ENCODE data around the gene PARD3. TPM values are rescaled to one million over a fixed set of nuclear protein-coding genes. Genes with fewer than 3 reads are reported as not detected.
"Not testable (repeated sequence)": the region's sequence is repeated elsewhere in the genome, so short reads cannot be mapped to it uniquely, and the experiment has no call there.

The PARD3 gene
- 29.7 and 48.8 TPM in 2 replicates for total RNA-seq (2014; rRNA removed; shearing (Covaris generic))

- DNase-seq (ENCODE audit: low read depth), result peak; percentile 67
These were observed at the start of gene PARD3 for GRCh38 chr10:34815185-34816084. Gene PARD3, minus strand, starts transcription at chr10:34815296. Its CDS starts 301 bp downstream, at chr10:34814995.

DNA sequence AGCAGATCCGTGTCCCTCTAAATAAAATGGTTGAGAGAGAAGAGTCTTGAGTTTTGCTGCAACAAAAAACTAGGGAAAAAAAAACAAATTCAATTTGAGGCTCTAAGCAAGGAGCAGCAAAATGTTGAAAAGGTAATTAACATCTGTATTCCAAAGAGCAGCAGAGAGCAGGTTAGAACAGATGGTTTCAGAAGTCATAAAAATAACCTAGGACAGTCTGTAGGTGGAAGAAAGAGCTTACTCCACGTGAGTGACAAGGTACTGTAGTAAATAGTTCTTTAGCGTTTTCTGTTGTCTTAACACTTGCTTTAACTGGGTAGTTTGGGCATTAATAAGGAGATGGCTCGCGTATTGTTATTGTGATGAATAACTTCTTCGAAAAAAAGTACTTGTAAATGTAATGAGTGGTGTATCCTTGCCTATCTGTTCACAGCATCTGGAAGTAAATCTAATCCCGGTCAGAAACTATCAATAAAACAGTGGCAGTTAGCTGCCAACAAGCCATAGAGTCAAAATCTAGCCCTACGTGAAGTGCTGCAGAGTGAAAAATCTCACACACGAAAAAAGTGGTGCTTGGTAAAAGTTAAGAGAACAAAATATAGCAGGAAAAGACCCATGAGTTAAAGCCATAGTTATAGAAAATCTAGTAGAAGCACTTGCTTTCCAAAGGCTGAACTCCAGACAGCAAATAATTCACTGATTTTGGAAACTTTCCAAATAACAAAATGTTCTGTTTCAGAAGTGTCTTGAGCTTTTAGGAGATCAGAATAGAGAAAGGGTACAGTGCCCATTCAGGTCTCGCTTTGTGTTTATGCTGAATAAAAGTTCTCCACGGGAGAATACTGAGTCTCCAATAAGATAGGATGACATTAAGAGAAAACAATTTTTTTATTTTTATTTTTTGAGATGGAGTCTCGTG, 49.3 kb upstream of the PARD3 start:
- DNase-seq (ENCODE audit: low read depth), result no peak

- no peak for DNase-seq (ENCODE audit: low read depth)
These were observed 47.8 kb upstream of the PARD3 start for GRCh38 chr10:34862892-34863291.

- DNase-seq (ENCODE audit: low read depth), result no peak
These were observed 46.4 kb upstream of the PARD3 start for GRCh38 chr10:34861293-34862021.

DNA sequence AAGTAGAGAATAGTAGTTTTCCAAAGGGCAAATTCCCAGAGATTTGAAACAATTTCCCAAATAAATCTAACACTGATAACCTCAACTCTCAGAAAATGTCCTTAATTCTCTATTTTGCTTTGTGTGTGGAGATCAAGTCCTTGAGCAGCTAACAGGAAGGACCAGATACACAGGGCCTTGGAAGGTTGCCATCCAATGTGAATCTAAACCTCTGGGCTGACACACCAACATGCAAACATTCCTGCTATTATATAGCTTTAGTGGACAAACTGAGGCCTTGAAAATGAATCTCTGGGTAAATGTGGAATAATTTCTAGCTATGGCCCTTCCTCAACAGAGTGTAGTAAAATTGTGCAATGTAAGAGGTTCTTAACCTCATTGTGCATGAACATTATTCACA, 44.1 kb upstream of the PARD3 start:
- DNase-seq (ENCODE audit: low read depth), result no peak

- DNase-seq (ENCODE audit: low read depth), result no peak
These were observed 42.9 kb upstream of the PARD3 start for GRCh38 chr10:34858003-34858402.

- DNase-seq (ENCODE audit: low read depth), result peak; percentile 22
These were observed 39.1 kb upstream of the PARD3 start for GRCh38 chr10:34854147-34854601.

- no peak for DNase-seq (ENCODE audit: low read depth)
These were observed 38.3 kb upstream of the PARD3 start for GRCh38 chr10:34853357-34853756.

- no peak for DNase-seq (ENCODE audit: low read depth)
These were observed 35.5 kb upstream of the PARD3 start for GRCh38 chr10:34850558-34850957.

- DNase-seq (ENCODE audit: low read depth), result no peak
These were observed 34.9 kb upstream of the PARD3 start for GRCh38 chr10:34850036-34850435.

DNA sequence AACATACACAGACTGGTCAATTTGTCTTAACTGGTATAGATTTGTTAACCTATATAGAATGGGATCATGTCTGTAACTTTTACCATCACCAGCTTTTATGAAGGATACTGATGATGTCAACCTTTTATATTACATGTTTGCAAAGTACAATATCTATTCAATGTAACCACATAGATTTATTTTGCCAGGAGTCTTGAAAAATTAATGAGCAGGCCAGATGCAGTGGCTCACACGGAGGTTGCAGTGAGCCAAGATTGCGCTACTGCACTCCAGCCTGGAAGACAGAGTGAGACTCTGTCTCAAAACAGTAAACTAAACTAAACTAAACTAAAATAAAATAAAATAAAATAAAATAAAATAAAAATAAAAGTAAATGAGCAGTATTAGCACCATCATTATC, 30.0 kb upstream of the PARD3 start:
- DNase-seq (ENCODE audit: low read depth), result no peak

DNA sequence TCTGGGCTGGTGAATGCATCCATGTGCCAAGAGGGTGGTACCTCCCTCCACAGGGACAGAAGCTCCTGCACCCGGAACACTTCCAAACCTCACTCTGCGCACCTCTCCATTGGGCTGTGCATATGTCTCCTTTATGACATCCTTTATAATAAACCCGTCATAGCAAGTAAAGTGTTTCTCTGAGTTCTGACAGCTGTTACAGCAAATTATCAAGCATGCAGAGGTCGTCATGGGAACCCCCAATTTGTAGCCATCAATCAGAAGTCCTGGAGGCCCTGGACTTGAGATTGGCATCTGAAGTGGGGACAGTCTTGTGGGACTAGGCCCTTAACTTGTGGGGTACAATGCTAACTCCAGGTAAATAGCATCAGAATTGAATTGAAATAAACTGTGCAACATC, 29.4 kb upstream of the PARD3 start:
- DNase-seq (ENCODE audit: low read depth), result no peak

DNA sequence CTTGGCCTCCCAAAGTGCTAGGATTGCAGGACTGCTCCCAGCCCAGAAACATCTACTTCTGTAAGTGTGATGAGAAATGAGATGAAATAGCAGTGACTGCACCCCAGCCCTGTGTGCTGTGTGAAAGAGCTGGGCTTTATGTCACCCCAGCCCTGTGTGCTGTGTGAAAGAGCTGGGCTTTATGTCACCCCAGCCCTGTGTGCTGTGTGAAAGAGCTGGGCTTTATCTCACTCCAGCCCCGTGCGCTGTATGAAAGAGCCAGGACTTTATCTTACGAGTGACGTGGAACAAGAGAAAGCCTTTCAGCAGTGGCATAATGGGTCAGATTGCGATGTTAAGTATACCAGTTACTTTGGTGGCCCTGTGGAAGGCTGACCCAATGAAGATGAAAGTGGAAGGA, 28.4 kb upstream of the PARD3 start:
- not testable (repeated sequence) for DNase-seq (ENCODE audit: low read depth)

- DNase-seq (ENCODE audit: low read depth), result no peak
These were observed 23.3 kb upstream of the PARD3 start for GRCh38 chr10:34838366-34838900.

- DNase-seq (ENCODE audit: low read depth), result no peak
These were observed 20.9 kb upstream of the PARD3 start for GRCh38 chr10:34835908-34836508.

GRCh38 chr10:34834274-34834673, 19.2 kb upstream of the PARD3 start:
- DNase-seq (ENCODE audit: low read depth), result no peak

GRCh38 chr10:34830217-34830822, 15.2 kb upstream of the PARD3 start:
- DNase-seq (ENCODE audit: low read depth), result no peak

DNA sequence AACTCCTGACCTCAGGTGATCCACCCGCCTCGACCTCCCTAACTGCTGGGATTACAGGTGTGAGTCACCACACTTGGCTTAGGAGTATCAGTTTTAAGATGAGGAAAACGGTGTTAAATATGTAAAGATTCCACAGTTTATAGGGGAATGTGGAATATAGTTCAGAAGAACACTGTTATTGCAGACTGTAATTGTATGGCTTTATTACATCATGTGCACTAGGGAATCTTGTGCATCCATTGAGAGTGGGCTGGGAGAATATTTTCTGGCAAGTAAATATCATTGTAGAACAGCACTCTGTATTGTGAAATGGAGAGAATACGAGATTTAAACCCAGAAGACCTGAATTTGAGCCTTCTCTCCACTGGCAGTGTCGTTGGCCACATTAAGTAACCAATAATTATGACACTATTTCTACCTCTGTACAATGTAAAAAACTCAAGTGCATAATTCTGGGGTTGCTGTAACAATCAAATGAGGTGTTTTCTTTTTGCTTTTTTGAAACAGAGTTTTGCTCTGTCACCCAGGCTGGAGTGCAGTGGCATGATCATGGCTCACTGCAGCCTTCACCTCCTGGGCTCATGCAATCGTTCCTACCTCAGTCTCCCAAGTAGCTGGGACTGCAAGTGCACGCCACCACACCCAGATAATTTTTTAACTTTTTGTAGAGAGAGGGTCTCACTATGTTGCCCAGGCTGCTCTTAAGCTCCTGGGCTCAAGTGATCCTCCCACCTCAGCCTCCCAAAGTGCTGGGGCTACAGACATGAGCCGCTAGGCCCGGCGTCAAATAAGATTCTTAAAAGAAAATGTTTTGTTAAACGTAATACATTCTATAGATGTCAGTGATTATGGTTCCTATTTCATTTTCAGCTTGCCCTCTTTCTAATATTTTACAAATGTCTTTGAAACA, 12.0 kb upstream of the PARD3 start:
- DNase-seq (ENCODE audit: low read depth), result no peak

DNA sequence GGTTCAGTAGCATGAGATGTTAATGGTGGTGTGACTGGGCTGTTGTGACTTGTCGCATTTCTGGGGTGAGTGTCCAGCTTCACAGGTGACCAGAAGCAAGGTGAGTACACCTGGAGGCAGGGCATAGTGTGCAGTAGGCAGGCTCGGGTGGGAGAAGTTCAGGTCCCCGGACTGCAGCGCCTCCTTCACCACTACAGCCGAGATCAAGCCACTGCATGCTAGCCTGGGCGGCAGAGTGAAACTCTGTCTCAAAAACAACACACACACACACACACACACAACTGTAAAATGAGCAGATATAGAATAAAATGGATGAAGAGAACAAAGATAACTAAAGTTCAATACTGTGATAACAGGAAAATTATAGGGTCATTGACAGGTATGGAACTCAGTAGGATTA, 11.1 kb upstream of the PARD3 start:
- DNase-seq (ENCODE audit: low read depth), result no peak

GRCh38 chr10:34825414-34825813, 10.3 kb upstream of the PARD3 start:
- no peak for DNase-seq (ENCODE audit: low read depth)

Data from Daoy (cell line).